Mucosa of stomach (tissue), 1 donor: Measurements from ENCODE around the gene ANO1.

ENCODE experiments used
- H3K27me3 ChIP-seq: one replicate; pipeline ENCODE4 v1.7.0; 2013; ENCODE audit warnings: mild to moderate bottlenecking, low read length; ENCODE audit not compliant: control insufficient read depth, insufficient read depth
- H3K36me3 ChIP-seq: one replicate; pipeline ENCODE4 v1.7.0; 2013; ENCODE audit warnings: low read length; ENCODE audit not compliant: control insufficient read depth, insufficient read depth
- H3K4me1 ChIP-seq: one replicate; pipeline ENCODE4 v1.7.0; 2013; ENCODE audit warnings: mild to moderate bottlenecking, low read length; ENCODE audit not compliant: control insufficient read depth, insufficient read depth
- H3K4me3 ChIP-seq: one replicate; pipeline ENCODE4 v1.7.0; 2013; ENCODE audit warnings: low read length
- H3K9ac ChIP-seq: one replicate; pipeline ENCODE4 v1.7.0; 2013; ENCODE audit warnings: mild to moderate bottlenecking, low read length, moderate library complexity
- H3K9me3 ChIP-seq: one replicate; pipeline ENCODE4 v1.7.0; 2013; ENCODE audit warnings: mild to moderate bottlenecking, low read length, moderate library complexity; ENCODE audit not compliant: control insufficient read depth
- donor health status: Pancreatic carcinoma.

The ANO1 gene

GRCh38 chr11:70185348-70186055, 107.4 kb downstream of the ANO1 start:
- Histone ChIP-seq H3K4me3 (no peak overlapping the region), H3K4me1 (peaks cover 7% of the 10 kb centered on the region), H3K36me3 (peaks cover 4% of the 10 kb centered on the region), H3K9ac (no peak overlapping the region), H3K9me3 (no peaks in the 10 kb centered on the region), H3K27me3 (no peaks in the 10 kb centered on the region)

- Histone ChIP-seq H3K27me3 (no peaks in the 10 kb centered on the region), H3K9me3 (no peaks in the 10 kb centered on the region), H3K4me1 (peaks cover 7% of the 10 kb centered on the region), H3K4me3 (no peak overlapping the region), H3K9ac (no peak overlapping the region), H3K36me3 (peaks cover 4% of the 10 kb centered on the region)
Measured at GRCh38 chr11:70186420-70186819, 108.3 kb downstream of the ANO1 start.

- Histone ChIP-seq H3K9ac (no peak overlapping the region), H3K9me3 (no peaks in the 10 kb centered on the region), H3K4me1 (peaks cover 7% of the 10 kb centered on the region), H3K4me3 (no peak overlapping the region), H3K27me3 (no peaks in the 10 kb centered on the region), H3K36me3 (peaks cover 4% of the 10 kb centered on the region)
Measured at GRCh38 chr11:70186936-70187335, 108.8 kb downstream of the ANO1 start.

- Histone ChIP-seq H3K9ac (no peak overlapping the region), H3K27me3 (no peaks in the 10 kb centered on the region), H3K4me3 (no peak overlapping the region), H3K4me1 (peaks cover 7% of the 10 kb centered on the region), H3K36me3 (peaks cover 4% of the 10 kb centered on the region), H3K9me3 (no peaks in the 10 kb centered on the region)
Measured at GRCh38 chr11:70187771-70188170, 109.7 kb downstream of the ANO1 start.

GRCh38 chr11:70189622-70190021, 111.5 kb downstream of the ANO1 start:
- H3K9me3 ChIP-seq: no peaks in the 10 kb centered on the region
- no peak overlapping the region for H3K4me3 ChIP-seq
- no peaks in the 10 kb centered on the region for H3K4me1 ChIP-seq
- no peak overlapping the region for H3K9ac ChIP-seq
- peaks cover 4% of the 10 kb centered on the region for H3K36me3 ChIP-seq
- H3K27me3 ChIP-seq: no peaks in the 10 kb centered on the region

- peaks cover 4% of the 10 kb centered on the region for H3K36me3 ChIP-seq
- H3K27me3 ChIP-seq: no peaks in the 10 kb centered on the region
- no peak overlapping the region for H3K4me3 ChIP-seq
- no peak overlapping the region for H3K9ac ChIP-seq
- no peaks in the 10 kb centered on the region for H3K9me3 ChIP-seq
- H3K4me1 ChIP-seq: no peaks in the 10 kb centered on the region
Measured at GRCh38 chr11:70191495-70192140, 113.5 kb downstream of the ANO1 start.

- Histone ChIP-seq H3K4me1 (no peaks in the 10 kb centered on the region), H3K9ac (no peak overlapping the region), H3K27me3 (no peaks in the 10 kb centered on the region), H3K9me3 (no peaks in the 10 kb centered on the region), H3K4me3 (no peak overlapping the region), H3K36me3 (peaks cover 4% of the 10 kb centered on the region)
Measured at GRCh38 chr11:70192666-70193410, 114.7 kb downstream of the ANO1 start.

GRCh38 chr11:70193411-70194292, 115.5 kb downstream of the ANO1 start:
- Histone ChIP-seq H3K27me3 (no peaks in the 10 kb centered on the region), H3K4me1 (no peaks in the 10 kb centered on the region), H3K9ac (no peak overlapping the region), H3K36me3 (no peaks in the 10 kb centered on the region), H3K9me3 (no peaks in the 10 kb centered on the region), H3K4me3 (no peak overlapping the region)

GRCh38 chr11:70194792-70195791, 117.0 kb downstream of the ANO1 start:
- no peaks in the 10 kb centered on the region for H3K4me1 ChIP-seq
- H3K9ac ChIP-seq: no peak overlapping the region
- no peaks in the 10 kb centered on the region for H3K9me3 ChIP-seq
- H3K4me3 ChIP-seq: no peak overlapping the region
- no peaks in the 10 kb centered on the region for H3K27me3 ChIP-seq
- H3K36me3 ChIP-seq: no peaks in the 10 kb centered on the region

- Histone ChIP-seq H3K9ac (no peak overlapping the region), H3K4me1 (peaks cover 19% of the 10 kb centered on the region), H3K4me3 (no peak overlapping the region), H3K9me3 (no peaks in the 10 kb centered on the region), H3K36me3 (no peaks in the 10 kb centered on the region), H3K27me3 (no peaks in the 10 kb centered on the region)
Measured at GRCh38 chr11:70200212-70200844, 122.2 kb downstream of the ANO1 start.
